Lung (tissue), 12 donors: ENCODE measurements around the gene FKBP9. TPM values are rescaled to one million over a fixed set of nuclear protein-coding genes. Genes with fewer than 3 reads are reported as not detected.

Source experiments
- ATAC-seq: fragments of 200-7000 bp; cut with Tn5 transposase; one replicate; pipeline ENCODE4 v1.9.1; 2020; ENCODE audit warnings: moderate number of reproducible peaks; ENCODE audit not compliant: insufficient read depth, low FRiP score
- DNase-seq, 3 donors: peaks; one replicate each; pipeline ENCODE4 v3.0.0-alpha.2; 2013 to 2017
- H3K27ac ChIP-seq, 2 donors: one replicate each; pipeline ENCODE4 v1.5.1; 2013; ENCODE audit warnings: mild to moderate bottlenecking in 2 of 2, moderate library complexity in 2 of 2, control low read depth in 1 of 2, inconsistent platforms in 1 of 2, low read depth in 1 of 2, low read length in 1 of 2
- H3K27me3 ChIP-seq, 3 donors: one replicate each; pipeline ENCODE4 v1.5.1; 2013; ENCODE audit warnings: low read length in 2 of 3; ENCODE audit not compliant: control insufficient read depth in 3 of 3, insufficient read depth in 3 of 3
- H3K36me3 ChIP-seq, 4 donors: one replicate each; pipeline ENCODE4 v1.5.1; 2013; ENCODE audit warnings: low read length in 4 of 4, mild to moderate bottlenecking in 1 of 4, moderate library complexity in 1 of 4; ENCODE audit not compliant: control insufficient read depth in 4 of 4, insufficient read depth in 4 of 4
- H3K4me1 ChIP-seq, 5 donors: one replicate each; pipeline ENCODE4 v1.5.1; 2013; ENCODE audit warnings: low read length in 5 of 5, mild to moderate bottlenecking in 2 of 5, moderate library complexity in 1 of 5; ENCODE audit not compliant: control insufficient read depth in 5 of 5, insufficient read depth in 5 of 5
- H3K4me3 ChIP-seq: one replicate; pipeline ENCODE4 v1.5.1; 2013; ENCODE audit warnings: mild to moderate bottlenecking, control low read depth, moderate library complexity
- H3K9ac ChIP-seq, 2 donors: one replicate each; pipeline ENCODE4 v1.5.1; 2013; ENCODE audit warnings: low read length in 2 of 2, control low read depth in 1 of 2; ENCODE audit not compliant: insufficient read depth in 1 of 2
- H3K9me3 ChIP-seq, 4 donors: one replicate each; pipeline ENCODE4 v1.5.1; 2013; ENCODE audit warnings: low read length in 3 of 4, mild to moderate bottlenecking in 1 of 4, moderate library complexity in 1 of 4; ENCODE audit not compliant: control insufficient read depth in 4 of 4, insufficient read depth in 3 of 4
- CTCF ChIP-seq: IDR thresholded peaks from 2 replicates; pipeline ENCODE4 v1.5.1; 2012; ENCODE audit warnings: mild to moderate bottlenecking; ENCODE audit errors: control extremely low read depth, extremely low read depth
- WGBS, 2 donors: extraction: QIAGEN DNeasy Blood & Tissue Kit; methylation state at CpG; one replicate each; pipeline ENCODE4 v1.1.7; 2013; 5-methylcytosine and 5-hydroxymethylcytosine counted together
- polyA plus RNA-seq, 2 donors: library from polyadenylated mRNA; stranded (reverse); fragments of 200-250 nt; gene quantifications; one replicate each; pipeline ENCODE4 v1.2.1, GENCODE V29; 2013
- total RNA-seq, 2 donors: library from RNA; depleted of rRNA in 1 of 2; stranded (reverse); fragments of >200 nt in 1 of 2; gene quantifications; one replicate each; pipeline ENCODE4 v1.2.1, GENCODE V29; 2014 to 2021
- donor health status: control.
- donor health status: control.
- donor health status: Bipolar disorder and iron deficiency.
- donor health status: healthy.
- donor health status: DM: yes; HTN: yes; CAD: no.

The FKBP9 gene
- total and polyA plus RNA-seq, 4 donors, result 24.2 to 118 (median 74.1) TPM

GRCh38 chr7:33040803-33041516, 83.7 kb downstream of the FKBP9 start:
- no peaks in the 10 kb centered on the region for H3K9me3 ChIP-seq
- DNase-seq, result peak in 2 of 3 donors; percentile 13 to 53
- ATAC-seq, result peak; percentile 87
- no peak for TF ChIP-seq CTCF
- H3K4me3 ChIP-seq, result no peak overlapping the region
- no peaks in the 10 kb centered on the region for H3K36me3 ChIP-seq
- peaks cover 3 to 20% (median 6%) of the 10 kb centered on the region in 5 donors for H3K4me1 ChIP-seq
- 21 to 25% methylated on average over 9 of the region's 9 CpGs for WGBS, 2 donors
- H3K9ac ChIP-seq, result no peak overlapping the region
- H3K27me3 ChIP-seq, result no peaks in the 10 kb centered on the region
- H3K27ac ChIP-seq, result peak overlapping the region in 1 of 2 donors; percentile 46

DNA sequence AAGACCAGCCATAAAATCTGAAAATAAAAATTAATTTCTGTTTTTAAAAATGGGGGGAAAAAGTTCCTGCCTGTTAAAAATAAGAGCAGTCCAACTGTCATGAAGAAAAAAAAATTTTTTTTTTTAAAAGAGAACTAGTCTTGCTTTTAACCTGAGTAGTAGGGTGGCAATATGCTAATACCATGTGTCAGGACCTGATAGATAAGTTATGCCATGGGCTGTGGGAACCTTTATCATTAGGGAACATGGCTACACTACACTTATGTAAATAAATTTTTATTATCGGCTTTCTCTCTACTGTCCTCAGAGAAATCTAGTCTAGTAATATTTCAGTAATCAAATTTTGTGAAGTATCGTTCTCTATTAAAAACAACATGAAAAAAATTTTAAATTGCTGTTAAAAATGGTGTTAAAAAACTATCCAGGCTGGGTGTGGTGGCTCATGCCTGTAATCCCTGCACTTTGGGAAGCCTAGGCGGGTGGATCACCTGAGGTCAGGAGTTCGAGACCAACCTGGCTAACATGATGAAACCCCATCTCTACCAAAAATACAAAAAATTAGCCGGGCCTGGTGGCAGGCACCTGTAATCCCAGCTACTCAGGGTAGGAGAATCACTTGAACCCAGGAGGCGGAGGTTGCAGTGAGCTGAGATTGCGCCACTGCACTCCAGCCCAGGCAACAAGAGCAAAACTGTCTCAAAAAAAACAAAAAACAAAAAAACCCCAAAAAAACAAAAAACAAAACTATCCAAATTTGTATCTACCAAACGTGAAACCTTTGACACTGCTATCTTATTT, 84.6 kb downstream of the FKBP9 start:
- no peak for DNase-seq
- Histone ChIP-seq H3K4me3 (no peak overlapping the region), H3K27me3 (no peaks in the 10 kb centered on the region), H3K27ac (no peak overlapping the region), H3K9ac (no peak overlapping the region), H3K4me1 (peaks cover 2 to 20% (median 6%) of the 10 kb centered on the region in 5 donors), H3K36me3 (no peaks in the 10 kb centered on the region), H3K9me3 (no peaks in the 10 kb centered on the region)
- WGBS, 2 donors, result 85 to 87% methylated on average over 8 of the region's 8 CpGs
- no peak for ATAC-seq
- no peak for TF ChIP-seq CTCF

DNA sequence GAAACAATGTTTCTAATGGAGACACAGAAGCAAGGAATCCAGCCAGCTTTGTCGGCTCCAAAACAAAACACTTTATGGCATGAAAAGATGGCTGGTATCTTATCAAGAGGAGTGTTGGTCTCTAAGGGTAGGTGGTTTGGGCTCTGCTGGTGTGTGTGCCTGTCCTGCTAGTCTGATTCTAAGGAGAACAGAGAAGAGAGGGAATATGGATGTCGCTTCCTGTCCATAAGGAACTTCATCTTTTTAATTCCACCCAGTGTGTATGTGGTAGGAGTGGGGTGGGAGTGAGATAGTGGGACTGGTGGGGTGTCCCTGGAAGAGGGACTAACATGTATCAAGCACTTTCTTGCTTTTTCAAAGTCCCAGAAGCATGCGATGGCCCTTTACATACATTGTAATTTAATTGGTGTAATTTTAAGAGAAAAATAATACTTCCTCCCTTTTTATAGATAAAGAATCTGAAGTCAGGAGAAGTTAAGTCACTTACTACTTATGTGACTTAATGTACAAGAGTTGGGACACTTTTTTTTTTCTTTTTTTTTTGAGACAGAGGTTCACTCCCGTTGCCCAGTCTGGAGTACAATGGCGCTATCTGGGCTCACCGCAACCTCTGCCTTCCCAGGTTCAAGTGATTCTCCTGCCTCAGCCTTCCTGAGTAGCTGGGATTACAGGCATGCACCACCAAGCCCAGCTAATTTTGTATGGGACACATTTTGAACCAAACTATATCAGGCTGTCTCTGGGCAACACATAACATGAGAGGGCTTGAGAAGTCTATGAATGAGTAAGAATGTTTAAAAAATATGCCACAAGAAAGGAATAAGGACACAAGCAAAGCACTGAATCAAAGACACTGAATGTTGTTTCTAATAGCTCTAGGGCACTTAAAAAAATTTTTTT, 86.5 kb downstream of the FKBP9 start:
- 89 to 90% methylated on average over 6 of the region's 6 CpGs for WGBS, 2 donors
- ATAC-seq, result no peak
- H3K9me3 ChIP-seq, result no peaks in the 10 kb centered on the region
- H3K4me1 ChIP-seq, result peaks cover 2 to 15% (median 6%) of the 10 kb centered on the region in 5 donors
- H3K36me3 ChIP-seq, result no peaks in the 10 kb centered on the region
- DNase-seq, result no peak
- H3K9ac ChIP-seq, result no peak overlapping the region
- TF ChIP-seq CTCF, result no peak
- peak overlapping the region in 1 of 2 donors; percentile 3 for H3K27ac ChIP-seq
- no peak overlapping the region for H3K4me3 ChIP-seq
- H3K27me3 ChIP-seq, result no peaks in the 10 kb centered on the region
